IPS-15b (cell line): ENCODE data around the gene RHOH.

ENCODE experiments used
- H3K27me3 ChIP-seq: one replicate; pipeline ENCODE4 v1.6.1; 2013; ENCODE audit warnings: low read length; ENCODE audit not compliant: control insufficient read depth, insufficient read depth
- H3K36me3 ChIP-seq: one replicate; pipeline ENCODE4 v1.6.1; 2013; ENCODE audit warnings: low read length; ENCODE audit not compliant: control insufficient read depth, insufficient read depth
- H3K4me1 ChIP-seq: one replicate; pipeline ENCODE4 v1.6.1; 2013; ENCODE audit warnings: mild to moderate bottlenecking, low read length; ENCODE audit not compliant: control insufficient read depth, insufficient read depth
- H3K4me3 ChIP-seq: one replicate; pipeline ENCODE4 v1.5.1; 2013; ENCODE audit warnings: low read depth, low read length
- H3K9ac ChIP-seq: one replicate; pipeline ENCODE4 v1.6.1; 2013; ENCODE audit warnings: low read depth, mild to moderate bottlenecking, low read length
- H3K9me3 ChIP-seq: one replicate; pipeline ENCODE4 v1.6.1; 2013; ENCODE audit warnings: mild to moderate bottlenecking, low read length; ENCODE audit not compliant: control insufficient read depth, insufficient read depth

Gene RHOH

GRCh38 chr4:40295572-40295971, 98.7 kb downstream of the RHOH start:
- Histone ChIP-seq H3K9me3 (peaks cover 5% of the 10 kb centered on the region), H3K4me3 (no peak overlapping the region), H3K36me3 (no peaks in the 10 kb centered on the region), H3K4me1 (no peaks in the 10 kb centered on the region), H3K9ac (no peak overlapping the region), H3K27me3 (no peaks in the 10 kb centered on the region)
